ENCODE data around the gene FAM13A. TPM values are rescaled to one million over a fixed set of nuclear protein-coding genes. Genes with fewer than 3 reads are reported as not detected.

FAM13A gene
- total RNA-seq, 1 donor from 2014 or later = 57.7 TPM

- H3K9me3 Mint-ChIP-seq = no peaks in the 10 kb centered on the region
- no peak for TF ChIP-seq CTCF (IDR thresholded peaks at IDR 0.05; ENCODE audit: unreplicated experiment)
- H3K27me3 Mint-ChIP-seq (ENCODE audit: low read depth) = no peaks in the 10 kb centered on the region
- H3K36me3 Mint-ChIP-seq = peaks cover 71% of the 10 kb centered on the region
- H3K4me1 Mint-ChIP-seq = peaks cover 15% of the 10 kb centered on the region
- H3K4me3 Mint-ChIP-seq = no peak overlapping the region
- no peak overlapping the region for H3K27ac Mint-ChIP-seq
- no peak for DNase-seq (ENCODE audit: low spot score in 2 of 2, unreplicated experiment in 2 of 2)
These were observed 314.4 kb downstream of the FAM13A start for GRCh38 chr4:88742561-88742960.

- Mint-ChIP-seq H3K4me3 (no peak overlapping the region), H3K4me1 (peaks cover 22% of the 10 kb centered on the region), H3K27ac (peak overlapping the region; percentile 73), H3K27me3 (ENCODE audit: low read depth) (no peaks in the 10 kb centered on the region), H3K9me3 (no peaks in the 10 kb centered on the region), H3K36me3 (peaks cover 50% of the 10 kb centered on the region)
- no peak for DNase-seq (ENCODE audit: low spot score in 2 of 2, unreplicated experiment in 2 of 2)
- no peak for TF ChIP-seq CTCF (IDR thresholded peaks at IDR 0.05; ENCODE audit: unreplicated experiment)
These were observed 318.8 kb downstream of the FAM13A start for GRCh38 chr4:88738180-88738579.

- peaks cover 45% of the 10 kb centered on the region for H3K36me3 Mint-ChIP-seq
- H3K4me3 Mint-ChIP-seq = no peak overlapping the region
- no peak for TF ChIP-seq CTCF (IDR thresholded peaks at IDR 0.05; ENCODE audit: unreplicated experiment)
- peak in 1 of 2 experiments; percentile 45 for DNase-seq (ENCODE audit: low spot score in 2 of 2, unreplicated experiment in 2 of 2)
- no peaks in the 10 kb centered on the region for H3K27me3 Mint-ChIP-seq (ENCODE audit: low read depth)
- no peaks in the 10 kb centered on the region for H3K9me3 Mint-ChIP-seq
- H3K27ac Mint-ChIP-seq = peak overlapping the region; percentile 73
- H3K4me1 Mint-ChIP-seq = peaks cover 22% of the 10 kb centered on the region
These were observed 319.6 kb downstream of the FAM13A start for GRCh38 chr4:88737307-88737941.

DNA sequence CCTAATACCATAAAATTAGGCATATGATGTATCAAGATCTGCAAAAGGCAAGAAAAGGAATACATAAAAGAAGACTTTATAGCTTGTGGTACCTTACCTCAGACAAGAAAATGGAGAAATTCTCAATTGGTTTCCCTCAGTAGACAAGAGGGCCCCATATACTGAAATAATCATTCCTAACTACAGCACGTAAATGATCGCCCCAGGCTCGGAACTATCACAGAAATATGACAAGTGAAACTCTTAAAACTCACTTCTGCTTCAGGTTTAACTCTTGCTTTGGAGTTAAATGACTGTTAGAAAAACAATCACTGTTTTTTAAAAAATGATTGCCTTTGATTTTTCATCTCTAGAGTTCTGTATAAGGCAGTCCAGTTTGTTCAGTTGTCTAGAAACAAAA, 320.7 kb downstream of the FAM13A start:
- Mint-ChIP-seq H3K9me3 (no peaks in the 10 kb centered on the region), H3K4me3 (no peak overlapping the region), H3K27ac (peak overlapping the region; percentile 67), H3K27me3 (ENCODE audit: low read depth) (no peaks in the 10 kb centered on the region), H3K4me1 (peaks cover 23% of the 10 kb centered on the region), H3K36me3 (peaks cover 36% of the 10 kb centered on the region)
- TF ChIP-seq CTCF (IDR thresholded peaks at IDR 0.05; ENCODE audit: unreplicated experiment) = no peak
- no peak for DNase-seq (ENCODE audit: low spot score in 2 of 2, unreplicated experiment in 2 of 2)

DNA sequence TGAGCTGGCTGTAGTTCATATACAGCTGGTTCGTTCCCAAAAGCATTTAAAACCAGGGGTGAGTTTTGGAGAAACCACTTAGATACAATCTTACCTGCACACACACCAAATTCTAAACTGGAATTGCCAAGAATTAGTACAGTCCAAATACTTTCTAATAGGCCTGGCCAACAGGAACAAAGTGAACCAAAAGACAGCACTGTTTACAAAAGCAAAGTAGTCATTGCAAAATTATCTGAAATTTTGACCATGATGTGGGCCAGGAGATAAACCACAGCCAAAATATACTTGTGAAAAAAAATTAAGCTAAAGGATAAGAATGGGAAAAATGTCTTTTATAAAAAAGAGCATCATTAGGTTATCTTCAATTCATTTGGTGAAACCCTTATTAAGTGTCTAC, 321.4 kb downstream of the FAM13A start:
- H3K4me1 Mint-ChIP-seq = peaks cover 28% of the 10 kb centered on the region
- H3K4me3 Mint-ChIP-seq = no peak overlapping the region
- no peaks in the 10 kb centered on the region for H3K27me3 Mint-ChIP-seq (ENCODE audit: low read depth)
- DNase-seq (ENCODE audit: low spot score in 2 of 2, unreplicated experiment in 2 of 2) = no peak
- H3K9me3 Mint-ChIP-seq = no peaks in the 10 kb centered on the region
- TF ChIP-seq CTCF (IDR thresholded peaks at IDR 0.05; ENCODE audit: unreplicated experiment) = no peak
- H3K27ac Mint-ChIP-seq = no peak overlapping the region
- peaks cover 36% of the 10 kb centered on the region for H3K36me3 Mint-ChIP-seq

Measured in mesothelial cell of epicardium (in vitro differentiated cells).